Measurements from ENCODE around the gene DGKE.

Gene DGKE

GRCh38 chr17:56892333-56892732 lies 58.4 kb downstream of the DGKE start:
- FAIRE-seq = no peak

- FAIRE-seq = no peak
Measured at GRCh38 chr17:56893503-56893902, 59.6 kb downstream of the DGKE start.

GRCh38 chr17:56894859-56895455 lies 61.0 kb downstream of the DGKE start:
- no peak for FAIRE-seq

- no peak for FAIRE-seq
Measured at GRCh38 chr17:56896217-56896967, 62.4 kb downstream of the DGKE start.

GRCh38 chr17:56896968-56897359 lies 63.0 kb downstream of the DGKE start:
- FAIRE-seq = no peak

- FAIRE-seq = no peak
Measured at GRCh38 chr17:56897646-56898424, 63.9 kb downstream of the DGKE start.

GRCh38 chr17:56898874-56899273 lies 64.9 kb downstream of the DGKE start:
- no peak for FAIRE-seq

- no peak for FAIRE-seq
Measured at GRCh38 chr17:56899403-56899802, 65.5 kb downstream of the DGKE start.

GRCh38 chr17:56902348-56902747 lies 68.4 kb downstream of the DGKE start:
- no peak for FAIRE-seq

- no peak for FAIRE-seq
Measured at GRCh38 chr17:56903560-56903959, 69.6 kb downstream of the DGKE start.

GRCh38 chr17:56908001-56908542 lies 74.1 kb downstream of the DGKE start:
- no peak for FAIRE-seq

GRCh38 chr17:56909742-56910508 lies 76.0 kb downstream of the DGKE start:
- no peak for FAIRE-seq

GRCh38 chr17:56910509-56911235 lies 76.7 kb downstream of the DGKE start:
- no peak for FAIRE-seq

- FAIRE-seq = no peak
Measured at GRCh38 chr17:56912105-56912999, 78.4 kb downstream of the DGKE start.

GRCh38 chr17:56913000-56913311 lies 79.0 kb downstream of the DGKE start:
- FAIRE-seq = no peak

- FAIRE-seq = no peak
Measured at GRCh38 chr17:56913353-56913866, 79.5 kb downstream of the DGKE start.

- FAIRE-seq = no peak
Measured at GRCh38 chr17:56913867-56914580, 80.1 kb downstream of the DGKE start, which contains the start of gene TRIM25. Gene TRIM25 (minus strand): TSS chr17:56914049. CDS start chr17:56913988, 61 bp downstream.

- FAIRE-seq = no peak
Measured at GRCh38 chr17:56914581-56915273, 80.8 kb downstream of the DGKE start.

GRCh38 chr17:56917559-56918296 lies 83.8 kb downstream of the DGKE start:
- no peak for FAIRE-seq

Measured in endometrium (tissue), 2 donors.